ENCODE data around the gene ABCC5.
A peak's percentile ranks its signal among the peaks of the same experiment; 100 is the strongest.
"Not testable (repeated sequence)": the region's sequence is repeated elsewhere in the genome, so short reads cannot be mapped to it uniquely, and the experiment has no call there.

The ABCC5 gene

GRCh38 chr3:184017672-184018423 is at the start of gene ABCC5:
ABCC5 (minus strand) TSS chr3:184017884; CDS start chr3:184014392, 3,492 bp downstream.
- peak; percentile 93 for DNase-seq

- DNase-seq: no peak
Observed at GRCh38 chr3:184066211-184066610, 48.5 kb upstream of the ABCC5 start.

- DNase-seq: no peak
Observed at GRCh38 chr3:184062637-184063036, 45.0 kb upstream of the ABCC5 start.

- no peak for DNase-seq
Observed at GRCh38 chr3:184059424-184059823, 41.7 kb upstream of the ABCC5 start.

GRCh38 chr3:184058029-184058428 is 40.3 kb upstream of the ABCC5 start:
- no peak for DNase-seq

GRCh38 chr3:184052767-184053166 is 35.1 kb upstream of the ABCC5 start, which contains the start of gene HTR3C:
HTR3C (plus strand) TSS chr3:184053047; CDS start chr3:184053081, 34 bp downstream.
- DNase-seq: no peak

GRCh38 chr3:184050217-184050847 is 32.6 kb upstream of the ABCC5 start:
- no peak for DNase-seq

- no peak for DNase-seq
Observed at GRCh38 chr3:184045995-184046394, 28.3 kb upstream of the ABCC5 start.

GRCh38 chr3:184042617-184043016 is 24.9 kb upstream of the ABCC5 start:
- DNase-seq: no peak

GRCh38 chr3:184040010-184040409 is 22.3 kb upstream of the ABCC5 start:
- no peak for DNase-seq

GRCh38 chr3:184039414-184039813 is 21.7 kb upstream of the ABCC5 start:
- no peak for DNase-seq

GRCh38 chr3:184038307-184038706 is 20.6 kb upstream of the ABCC5 start:
- not testable (repeated sequence) for DNase-seq

GRCh38 chr3:184037816-184038215 is 20.1 kb upstream of the ABCC5 start:
- DNase-seq: no peak

- no peak for DNase-seq
Observed at GRCh38 chr3:184031187-184031792, 13.6 kb upstream of the ABCC5 start, which contains the start of gene HTR3D. HTR3D (plus strand) TSS chr3:184031742; CDS start chr3:184031742, 0 bp downstream.

GRCh38 chr3:184030536-184030935 is 12.9 kb upstream of the ABCC5 start:
- no peak for DNase-seq

- no peak for DNase-seq
Observed at GRCh38 chr3:184029443-184029842, 11.8 kb upstream of the ABCC5 start.

GRCh38 chr3:184028275-184028890 is 10.7 kb upstream of the ABCC5 start:
- not testable (repeated sequence) for DNase-seq

- DNase-seq: not testable (repeated sequence)
Observed at GRCh38 chr3:184025256-184025655, 7.6 kb upstream of the ABCC5 start.

- no peak for DNase-seq
Observed at GRCh38 chr3:184022323-184022722, 4.6 kb upstream of the ABCC5 start.

GRCh38 chr3:184018424-184018973 is 815 bp upstream of the ABCC5 start:
- no peak for DNase-seq

- peak; percentile 85 for DNase-seq
Observed at GRCh38 chr3:184016811-184017671, 643 bp downstream of the ABCC5 start.

GRCh38 chr3:184016169-184016570 is 1.5 kb downstream of the ABCC5 start:
- no peak for DNase-seq
